Naive thymus-derived CD4-positive, alpha-beta T cell (primary cell): ENCODE measurements around the gene ATF3. TPM values are rescaled to one million over a fixed set of nuclear protein-coding genes. Genes with fewer than 3 reads are reported as not detected.

Experiments
- ATAC-seq: fragments of 150-1000 bp; cut with Tn5 transposase; 2 replicates; pipeline ENCODE4 v1.10.0; 2021; ENCODE audit warnings: mild to moderate bottlenecking, moderate library complexity
- CTCF ChIA-PET: fragments of 350-600 bp; sonication (Branson Sonifier 250); formaldehyde crosslinking; loops from one replicate; lab custom pipeline; 2021; ENCODE audit warnings: antibody characterized with exemption; lab: Charles Lee
- POLR2A ChIA-PET: fragments of 350-600 bp; sonication (Branson Sonifier 250); formaldehyde crosslinking; loops from one replicate; lab custom pipeline; 2021; ENCODE audit warnings: antibody characterized with exemption, inconsistent platforms; lab: Charles Lee
- DNase-seq, 9 donors: peaks; one replicate each; pipeline versions ENCODE4 v3.0.0 to v3.0.0-alpha.2; 2020 to 2022; ENCODE audit warnings: mixed read lengths in 1 of 9
- H3K27ac ChIP-seq: one replicate; pipeline ENCODE4 v1.7.0; 2013; ENCODE audit warnings: mild to moderate bottlenecking, low read depth, low read length, moderate library complexity
- H3K27me3 ChIP-seq, 2 donors: one replicate each; pipeline ENCODE4 v1.7.0; 2013; ENCODE audit warnings: low read length in 2 of 2, mild to moderate bottlenecking in 2 of 2, moderate library complexity in 2 of 2; ENCODE audit not compliant: control insufficient read depth in 2 of 2, insufficient read depth in 2 of 2
- H3K36me3 ChIP-seq, 3 experiments: 1 replicate in 2 of 3; 2 replicates in 1 of 3; pipeline ENCODE4 v1.7.0; 2013; ENCODE audit warnings: low read length in 3 of 3, mild to moderate bottlenecking in 3 of 3, moderate library complexity in 1 of 3; ENCODE audit not compliant: insufficient read depth in 3 of 3, control insufficient read depth in 2 of 3
- H3K4me1 ChIP-seq, 2 donors: one replicate each; pipeline ENCODE4 v1.7.0; 2013; ENCODE audit warnings: low read length in 2 of 2, mild to moderate bottlenecking in 2 of 2, moderate library complexity in 1 of 2; ENCODE audit not compliant: control insufficient read depth in 2 of 2, insufficient read depth in 2 of 2
- H3K4me3 ChIP-seq: 2 replicates; pipeline ENCODE4 v1.7.0; 2013; ENCODE audit warnings: mild to moderate bottlenecking, low read length
- H3K9me3 ChIP-seq, 3 experiments: 1 replicate in 2 of 3; 2 replicates in 1 of 3; pipeline ENCODE4 v1.7.0; 2013; ENCODE audit warnings: low read length in 3 of 3; ENCODE audit not compliant: control insufficient read depth in 2 of 3
- H3K27ac Mint-ChIP-seq, 9 donors: one replicate each; pipeline ENCODE4 v1.8.0; 2020 to 2022; ENCODE audit warnings: mixed read lengths in 9 of 9, mild to moderate bottlenecking in 8 of 9, moderate library complexity in 5 of 9, inconsistent platforms in 2 of 9
- H3K27me3 Mint-ChIP-seq, 5 donors: one replicate each; pipeline ENCODE4 v1.8.0; 2021 to 2022; ENCODE audit warnings: mixed read lengths in 5 of 5, mild to moderate bottlenecking in 1 of 5
- H3K36me3 Mint-ChIP-seq, 5 donors: one replicate each; pipeline ENCODE4 v1.8.0; 2020 to 2022; ENCODE audit warnings: mixed read lengths in 5 of 5, mild to moderate bottlenecking in 3 of 5, inconsistent platforms in 1 of 5
- H3K4me1 Mint-ChIP-seq, 7 donors: one replicate each; pipeline ENCODE4 v1.8.0; 2020 to 2022; ENCODE audit warnings: mixed read lengths in 7 of 7, mild to moderate bottlenecking in 3 of 7, inconsistent platforms in 1 of 7
- H3K4me3 Mint-ChIP-seq, 10 donors: one replicate each; pipeline ENCODE4 v1.8.0; 2020 to 2022; ENCODE audit warnings: mild to moderate bottlenecking in 10 of 10, mixed read lengths in 10 of 10, moderate library complexity in 6 of 10, inconsistent platforms in 2 of 10
- H3K9me3 Mint-ChIP-seq, 11 donors: one replicate each; pipeline ENCODE4 v1.8.0; 2020 to 2022; ENCODE audit warnings: mixed read lengths in 11 of 11, mild to moderate bottlenecking in 4 of 11, inconsistent platforms in 1 of 11, moderate library complexity in 1 of 11
- intact Hi-C, 2 donors: fragments of 100-400 bp; cut with micrococcal nuclease; formaldehyde crosslinking; loops; one replicate each; pipeline ENCODE4 v1.15.1; 2023
- polyA plus RNA-seq, 2 donors: library from polyadenylated mRNA; unstranded; fragments of 300-500 nt; fragmentation: Illumina TruSeq; gene quantifications; one replicate each; pipeline ENCODE4 v1.2.3, GENCODE V29; 2021
- total RNA-seq, 6 experiments: library from RNA in 5 of 6; stranded (reverse) in 5 of 6; gene quantifications; 1 replicate in 5 of 6; 2 replicates in 1 of 6; pipeline ENCODE4 v1.2.3 and lab custom pipeline; 2021 to 2026

Gene ATF3
- total and polyA plus RNA-seq, 7 experiments from 2014 or later: 0.57 to 83.4 (median 12.5) TPM; not detected in 2

GRCh38 chr1:212664409-212665199 is 56.0 kb downstream of the ATF3 start:
- ChIA-PET POLR2A (interaction anchor here (0.8 to 0.9 kb wide), 2 partner anchors 90 to 96 kb away, joined by 3 read pairs; no protein-coding TSS in a partner anchor), CTCF (interaction anchor here (0.6 to 5.5 kb wide), 26 partner anchors 13 to 864 kb away, joined by 3 to 60 read pairs (median 4); no protein-coding TSS in a partner anchor)
- H3K27me3 Mint-ChIP-seq: peaks cover 0 to 28% (median 5%) of the 10 kb centered on the region in 5 donors
- peaks cover 4 to 29% (median 5%) of the 10 kb centered on the region in 7 donors for H3K4me1 Mint-ChIP-seq
- Histone ChIP-seq H3K27me3 (no peaks in the 10 kb centered on the region), H3K36me3 (no peaks in the 10 kb centered on the region), H3K27ac (no peak overlapping the region), H3K4me1 (peaks cover 0 to 6% of the 10 kb centered on the region in 2 donors), H3K4me3 (no peak overlapping the region), H3K9me3 (no peaks in the 10 kb centered on the region)
- peak overlapping the region in 8 of 10 donors; percentile 5 to 85 (median 54) for H3K4me3 Mint-ChIP-seq
- H3K36me3 Mint-ChIP-seq: no peaks in the 10 kb centered on the region
- no peak for DNase-seq
- ATAC-seq: no peak
- no peaks in the 10 kb centered on the region for H3K9me3 Mint-ChIP-seq
- H3K27ac Mint-ChIP-seq: no peak overlapping the region
- intact Hi-C loops: loop anchor here (1.0 kb wide), 5 partner anchors 35 to 331 kb away; partner anchors contain the start of gene BATF3 (in 2 of the 2)

GRCh38 chr1:212665241-212666115 is 56.9 kb downstream of the ATF3 start:
- Histone ChIP-seq H3K27me3 (no peaks in the 10 kb centered on the region), H3K36me3 (no peaks in the 10 kb centered on the region), H3K9me3 (no peaks in the 10 kb centered on the region), H3K4me3 (peak overlapping the region; percentile 51), H3K4me1 (peaks cover 0 to 6% of the 10 kb centered on the region in 2 donors), H3K27ac (no peak overlapping the region)
- ChIA-PET POLR2A (interaction anchor here (0.8 to 0.9 kb wide), 3 partner anchors 89 to 107 kb away, joined by 3 read pairs; no protein-coding TSS in a partner anchor), CTCF (interaction anchor here (0.6 to 5.5 kb wide), 26 partner anchors 12 to 865 kb away, joined by 3 to 60 read pairs (median 4); no protein-coding TSS in a partner anchor)
- Mint-ChIP-seq H3K4me1 (peaks cover 4 to 29% (median 5%) of the 10 kb centered on the region in 7 donors), H3K27me3 (peaks cover 0 to 23% (median 10%) of the 10 kb centered on the region in 5 donors), H3K27ac (peak overlapping the region in 1 of 9 donors; percentile 64), H3K4me3 (peak overlapping the region; percentile 78 to 92 (median 84)), H3K9me3 (no peaks in the 10 kb centered on the region), H3K36me3 (no peaks in the 10 kb centered on the region)
- intact Hi-C loops: loop anchor here (1.0 kb wide), 5 partner anchors 34 to 330 kb away; partner anchors contain the start of gene BATF3 (in 2 of the 2)
- ATAC-seq (peak; percentile 94), DNase-seq (peak; percentile 57 to 85 (median 78))

- ChIA-PET CTCF (interaction anchor here (0.6 to 5.5 kb wide), 11 partner anchors 73 to 462 kb away, joined by 3 to 60 read pairs (median 8); no protein-coding TSS in a partner anchor), POLR2A (interaction anchor here (0.9 kb wide), 1 partner anchor 108 kb away, joined by 3 read pairs; no protein-coding TSS in a partner anchor)
- H3K4me3 ChIP-seq: no peak overlapping the region
- peaks cover 4 to 32% (median 5%) of the 10 kb centered on the region in 7 donors for H3K4me1 Mint-ChIP-seq
- H3K27me3 Mint-ChIP-seq: peaks cover 1 to 18% (median 15%) of the 10 kb centered on the region in 5 donors
- H3K4me1 ChIP-seq: peaks cover 0 to 6% of the 10 kb centered on the region in 2 donors
- no peaks in the 10 kb centered on the region for H3K36me3 ChIP-seq
- DNase-seq (no peak), ATAC-seq (no peak)
- H3K9me3 ChIP-seq: no peaks in the 10 kb centered on the region
- H3K27ac Mint-ChIP-seq: no peak overlapping the region
- H3K36me3 Mint-ChIP-seq: no peaks in the 10 kb centered on the region
- H3K27me3 ChIP-seq: no peaks in the 10 kb centered on the region
- no peaks in the 10 kb centered on the region for H3K9me3 Mint-ChIP-seq
- intact Hi-C loops: no loop called here
- H3K4me3 Mint-ChIP-seq: peak overlapping the region in 6 of 10 donors; percentile 12 to 81 (median 42)
- no peak overlapping the region for H3K27ac ChIP-seq
Measured at GRCh38 chr1:212666116-212666775, 57.7 kb downstream of the ATF3 start.

DNA sequence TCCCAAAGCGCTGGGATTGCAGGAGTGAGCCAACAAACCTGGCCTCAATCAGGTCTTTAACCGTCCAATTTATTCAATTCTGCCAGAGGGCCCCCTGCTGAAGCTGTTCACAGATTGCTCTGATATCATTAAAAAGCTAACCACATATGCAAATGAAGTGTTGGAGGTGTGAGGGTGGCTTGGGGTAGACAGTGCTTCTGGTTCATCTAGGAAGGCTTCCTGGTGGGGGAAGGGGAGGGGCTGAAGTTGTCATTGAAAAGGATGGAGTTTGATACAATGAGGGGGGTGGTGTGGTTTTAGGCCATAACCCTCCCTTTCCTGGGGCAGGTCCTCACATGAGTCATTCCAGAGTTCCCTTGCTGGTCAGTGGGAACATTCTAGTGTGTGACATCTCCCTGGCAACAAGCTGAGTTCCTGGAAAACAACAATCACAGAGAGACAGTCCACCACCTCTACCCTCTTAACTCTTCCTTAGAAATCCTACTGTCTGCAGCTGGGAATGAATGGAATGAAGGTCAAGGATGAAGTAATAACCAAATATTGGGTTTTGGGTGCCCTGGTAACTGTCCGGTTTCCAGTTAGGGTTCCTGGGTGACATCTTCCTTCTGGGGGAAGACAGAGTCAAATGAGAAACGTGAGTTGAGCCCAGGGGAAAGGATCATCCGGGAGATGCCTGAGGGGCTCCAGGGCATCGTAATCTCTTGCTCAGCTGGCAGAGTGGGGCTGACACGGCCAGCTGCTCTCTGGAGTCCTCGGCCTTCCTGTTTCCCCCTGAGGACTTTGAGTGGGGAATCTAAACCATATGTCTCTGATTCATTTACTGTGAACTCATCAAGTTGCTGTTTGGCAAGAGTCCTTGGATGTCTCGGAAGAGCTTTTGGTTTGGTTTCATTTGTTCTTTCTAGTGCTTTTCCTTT is 58.9 kb downstream of the ATF3 start:
- DNase-seq (no peak), ATAC-seq (peak; percentile 22)
- no peak overlapping the region for H3K4me3 ChIP-seq
- Mint-ChIP-seq H3K36me3 (no peaks in the 10 kb centered on the region), H3K4me3 (no peak overlapping the region), H3K27me3 (peaks cover 5 to 21% (median 17%) of the 10 kb centered on the region in 5 donors), H3K9me3 (no peaks in the 10 kb centered on the region), H3K27ac (no peak overlapping the region), H3K4me1 (peaks cover 4 to 37% (median 5%) of the 10 kb centered on the region in 7 donors)
- H3K9me3 ChIP-seq: no peaks in the 10 kb centered on the region
- H3K4me1 ChIP-seq: peaks cover 0 to 6% of the 10 kb centered on the region in 2 donors
- no peak overlapping the region for H3K27ac ChIP-seq
- ChIA-PET CTCF (interaction anchor here (0.8 to 5.5 kb wide), 4 partner anchors 12 to 115 kb away, joined by 3 to 60 read pairs (median 9); no protein-coding TSS in a partner anchor), POLR2A (no interaction called here)
- no peaks in the 10 kb centered on the region for H3K27me3 ChIP-seq
- intact Hi-C loops: no loop called here
- H3K36me3 ChIP-seq: no peaks in the 10 kb centered on the region

DNA sequence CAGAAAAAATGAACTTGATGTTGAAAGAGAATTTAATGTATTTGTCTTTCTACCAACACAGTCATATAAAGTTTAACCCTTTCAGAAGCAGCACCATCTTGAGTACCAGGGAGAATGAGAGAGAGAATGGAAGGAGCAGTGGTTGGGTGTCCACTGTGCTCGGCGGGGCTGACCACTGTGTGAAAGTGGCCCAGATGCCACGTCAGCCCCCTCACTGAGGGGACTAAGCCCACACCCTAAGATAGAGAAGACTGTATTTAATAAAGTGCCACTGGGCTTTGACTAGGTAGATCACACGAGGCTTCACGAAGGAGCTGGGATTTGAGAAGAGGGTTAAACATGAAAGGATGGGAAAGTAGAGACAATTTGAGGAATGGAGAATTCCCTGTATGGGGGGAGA is 59.9 kb downstream of the ATF3 start:
- Mint-ChIP-seq H3K4me3 (no peak overlapping the region), H3K27ac (no peak overlapping the region), H3K9me3 (no peaks in the 10 kb centered on the region), H3K4me1 (peaks cover 4 to 37% (median 5%) of the 10 kb centered on the region in 7 donors), H3K36me3 (no peaks in the 10 kb centered on the region), H3K27me3 (peaks cover 5 to 21% (median 17%) of the 10 kb centered on the region in 5 donors)
- no peak for ATAC-seq
- Histone ChIP-seq H3K36me3 (no peaks in the 10 kb centered on the region), H3K4me3 (no peak overlapping the region), H3K9me3 (no peaks in the 10 kb centered on the region), H3K4me1 (peaks cover 0 to 6% of the 10 kb centered on the region in 2 donors), H3K27me3 (no peaks in the 10 kb centered on the region), H3K27ac (no peak overlapping the region)
- CTCF ChIA-PET: interaction anchor here (0.9 to 5.5 kb wide), 3 partner anchors 13 to 114 kb away, joined by 3 to 60 read pairs (median 15); no protein-coding TSS in a partner anchor
- POLR2A ChIA-PET: no interaction called here
- DNase-seq: no peak
- intact Hi-C loops: no loop called here
